GM19452 (cell line): ENCODE measurements around the gene PPIF.
A peak's percentile ranks its signal among the peaks of the same experiment; 100 is the strongest.

Experiments used
- ATAC-seq: cut with Tn5 transposase; IDR thresholded peaks from one replicate; pipeline ENCODE4 v1.9.1; 2021; ENCODE audit not compliant: unreplicated experiment

The PPIF gene

DNA sequence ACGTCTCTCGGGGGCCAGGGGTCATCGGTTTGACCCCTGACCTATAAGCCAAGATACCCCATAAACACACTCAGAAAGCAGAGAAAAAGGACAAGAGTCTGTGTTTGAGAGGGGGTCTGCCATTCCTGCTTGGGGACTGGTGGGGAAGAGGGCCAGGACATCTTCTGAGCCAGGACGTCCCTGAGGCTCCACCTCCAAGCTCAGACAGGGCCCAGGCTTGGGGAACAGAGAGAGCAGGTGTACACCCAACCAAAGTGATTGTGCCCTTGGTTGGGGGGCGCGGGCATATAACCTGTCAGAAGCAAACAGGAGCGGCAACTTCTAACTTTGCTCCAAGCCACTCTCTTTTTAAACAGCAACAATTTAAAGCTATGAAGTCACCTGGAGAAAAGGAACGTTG lies 33.9 kb upstream of the PPIF start:
- no peak for ATAC-seq

- no peak for ATAC-seq
These were observed 33.3 kb upstream of the PPIF start for GRCh38 chr10:79313911-79314439.

- no peak for ATAC-seq
These were observed 32.3 kb upstream of the PPIF start for GRCh38 chr10:79314761-79315601.

DNA sequence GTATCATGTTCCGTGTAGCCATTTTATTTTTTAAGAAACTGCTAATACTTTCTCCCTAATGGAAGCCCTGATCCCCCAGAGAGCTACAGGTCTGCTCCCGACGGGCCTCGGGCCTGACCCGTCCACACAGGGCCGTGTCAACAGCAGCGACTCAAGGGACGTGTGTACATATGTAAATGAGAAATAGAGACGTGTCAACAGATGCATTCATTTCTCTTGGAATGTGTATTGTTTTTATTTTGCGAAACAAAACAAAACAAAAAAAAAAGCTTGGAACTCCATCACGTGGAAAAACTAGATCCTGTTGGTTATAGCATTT lies 31.7 kb upstream of the PPIF start:
- no peak for ATAC-seq

GRCh38 chr10:79316671-79317431 lies 30.4 kb upstream of the PPIF start:
- peak; percentile 70 for ATAC-seq

DNA sequence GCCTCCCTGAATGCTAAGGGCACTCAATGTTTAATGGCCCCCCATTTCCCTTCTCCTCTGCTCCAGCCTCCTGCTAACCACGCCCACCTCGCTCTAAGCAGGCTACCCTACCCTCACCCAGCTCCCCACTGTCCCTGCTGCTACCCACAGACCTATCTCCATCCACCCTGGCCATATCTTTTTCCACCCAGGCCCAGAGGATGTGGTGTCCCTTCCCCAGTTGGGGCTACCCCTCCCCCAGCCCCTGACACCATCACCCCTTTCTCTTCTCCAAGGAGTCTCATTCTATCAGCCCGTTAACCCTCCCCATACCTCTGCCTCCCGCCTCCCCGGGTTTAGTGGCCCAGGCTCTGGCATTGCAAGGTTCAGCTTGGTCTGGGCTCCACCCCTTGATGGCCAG lies 28.9 kb upstream of the PPIF start:
- ATAC-seq = no peak

GRCh38 chr10:79319115-79319771 lies 28.0 kb upstream of the PPIF start:
- ATAC-seq = no peak

- no peak for ATAC-seq
These were observed 27.0 kb upstream of the PPIF start for GRCh38 chr10:79320316-79320715.

- ATAC-seq = no peak
These were observed 26.3 kb upstream of the PPIF start for GRCh38 chr10:79320820-79321493.

DNA sequence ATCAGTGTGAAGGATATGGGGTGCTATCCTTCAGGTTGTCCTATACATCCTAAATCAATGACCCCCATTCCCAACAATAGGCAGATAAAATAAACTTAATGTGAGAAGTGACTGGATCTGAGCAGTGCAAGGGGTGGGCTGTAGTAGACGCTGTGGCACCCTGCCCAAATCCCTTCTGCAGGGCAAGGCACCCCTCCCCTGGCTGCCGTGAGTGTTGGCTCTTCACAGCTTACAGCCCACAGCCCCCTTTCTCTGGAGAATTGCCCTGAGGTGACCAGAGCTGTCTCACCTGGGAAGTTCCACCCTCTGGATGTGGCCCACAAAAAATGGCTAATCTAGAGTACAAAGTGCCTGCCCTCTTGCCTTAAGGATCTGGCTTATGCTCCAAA lies 25.8 kb upstream of the PPIF start:
- no peak for ATAC-seq

- ATAC-seq = no peak
These were observed 25.3 kb upstream of the PPIF start for GRCh38 chr10:79321951-79322350.

DNA sequence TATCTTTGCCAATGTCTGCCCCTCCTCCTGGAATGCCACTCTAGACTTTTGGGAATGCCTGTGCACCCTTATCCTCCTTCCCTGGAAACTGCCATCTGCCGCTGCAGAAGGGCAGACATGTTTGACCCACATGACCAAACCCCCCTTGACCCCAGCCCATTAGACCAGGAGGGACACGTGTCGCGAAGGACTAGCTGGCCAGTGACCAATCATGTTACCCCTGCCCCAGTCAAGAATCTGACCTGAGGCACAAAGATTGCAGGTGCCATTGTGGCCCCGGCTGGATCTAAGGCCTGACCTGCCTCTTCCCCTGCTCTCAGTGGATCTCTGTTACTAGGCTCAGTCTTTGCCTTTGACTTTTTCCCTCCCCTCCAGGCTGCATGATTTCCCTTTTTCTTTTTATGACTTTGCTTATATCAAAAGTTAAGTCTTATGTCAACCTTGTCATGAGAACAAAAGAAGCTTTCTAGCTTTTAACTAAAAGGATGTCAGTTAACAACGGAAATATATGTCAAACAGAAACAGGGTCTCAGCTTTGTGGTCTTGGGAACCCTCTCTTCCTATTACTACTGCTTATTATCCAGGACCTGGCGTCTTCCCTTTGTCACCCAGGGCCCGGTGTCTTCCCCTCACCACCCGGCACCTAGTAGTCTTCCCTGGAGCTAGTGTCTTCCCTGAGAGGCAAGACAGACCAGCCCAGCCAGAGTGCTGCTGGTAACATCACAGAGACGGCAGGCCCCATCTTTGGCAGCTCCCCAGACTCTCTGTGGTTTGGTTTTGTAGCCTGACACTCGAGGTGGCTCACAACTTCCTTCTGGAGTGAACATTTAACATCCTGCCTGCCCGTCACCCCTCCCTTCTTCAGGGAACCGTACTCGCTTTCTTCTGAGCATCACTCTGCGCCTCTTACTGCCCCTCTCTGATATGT lies 24.4 kb upstream of the PPIF start:
- peak; percentile 52 for ATAC-seq

DNA sequence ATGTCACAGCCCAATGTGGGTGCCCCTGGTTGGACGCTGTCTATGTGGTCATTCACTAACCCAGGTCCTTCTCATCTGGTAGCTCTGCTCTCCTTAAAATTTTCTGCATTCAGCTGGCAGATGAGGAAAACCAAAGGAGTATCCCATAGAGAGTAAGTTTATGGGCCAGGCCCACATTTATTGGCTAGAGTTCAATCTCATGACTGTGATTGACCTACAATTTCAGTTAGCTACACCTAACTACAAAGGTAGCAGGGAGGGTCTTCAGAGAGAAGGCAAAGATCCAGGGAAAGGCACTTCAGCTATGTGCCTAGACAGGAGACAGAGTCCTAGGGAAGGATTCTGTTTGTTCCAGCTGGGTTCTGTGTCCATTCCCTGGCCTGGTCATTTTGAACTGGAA lies 23.7 kb upstream of the PPIF start:
- ATAC-seq = no peak

- ATAC-seq = no peak
These were observed 23.1 kb upstream of the PPIF start for GRCh38 chr10:79324032-79324695.

- no peak for ATAC-seq
These were observed 20.7 kb upstream of the PPIF start for GRCh38 chr10:79326361-79327089.

DNA sequence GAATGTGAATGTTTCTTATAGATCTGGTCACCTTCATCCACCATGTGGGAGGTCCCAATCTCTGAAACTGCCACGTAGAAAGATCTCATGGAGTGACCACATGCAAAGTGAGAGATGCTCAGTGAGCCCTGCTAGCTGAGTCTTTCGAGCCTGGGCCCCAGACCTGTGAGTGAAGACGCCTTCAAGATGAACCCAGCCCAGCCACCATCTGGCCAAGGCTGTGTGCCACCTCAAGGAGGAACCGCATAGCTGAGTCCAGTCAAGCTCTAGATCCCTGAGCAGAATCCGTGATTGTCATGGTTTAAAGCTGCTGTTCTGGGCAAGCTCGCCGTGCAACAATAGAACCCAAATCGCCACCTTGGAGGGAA lies 20.2 kb upstream of the PPIF start:
- ATAC-seq = peak; percentile 36

DNA sequence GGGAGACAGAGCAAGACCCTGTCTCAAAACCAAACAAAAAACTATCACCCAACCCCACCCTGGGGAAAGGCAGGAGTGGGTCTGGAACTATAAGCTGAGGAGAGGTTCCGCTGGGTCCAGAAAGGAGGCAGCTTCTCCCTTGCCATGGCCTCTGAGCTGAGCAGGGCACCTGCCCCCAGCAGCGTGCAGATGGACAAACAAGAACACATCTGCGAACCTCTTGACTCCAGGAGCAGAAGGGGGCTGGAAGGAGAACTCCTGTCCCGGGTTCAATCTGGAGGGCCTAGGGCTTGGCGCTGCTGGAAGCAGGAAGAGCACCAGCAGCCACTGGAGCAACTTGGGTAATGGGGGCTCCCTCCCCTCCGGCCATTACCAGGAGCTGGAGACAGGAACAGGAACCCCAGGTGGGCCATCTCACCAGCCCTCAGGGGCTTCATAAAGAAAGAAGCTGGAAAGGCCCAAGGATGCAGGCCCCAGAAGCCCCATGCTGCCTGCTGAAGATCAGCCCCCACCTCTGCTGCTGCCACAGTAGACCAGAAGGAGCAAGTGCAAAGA lies 19.0 kb upstream of the PPIF start:
- ATAC-seq = no peak

DNA sequence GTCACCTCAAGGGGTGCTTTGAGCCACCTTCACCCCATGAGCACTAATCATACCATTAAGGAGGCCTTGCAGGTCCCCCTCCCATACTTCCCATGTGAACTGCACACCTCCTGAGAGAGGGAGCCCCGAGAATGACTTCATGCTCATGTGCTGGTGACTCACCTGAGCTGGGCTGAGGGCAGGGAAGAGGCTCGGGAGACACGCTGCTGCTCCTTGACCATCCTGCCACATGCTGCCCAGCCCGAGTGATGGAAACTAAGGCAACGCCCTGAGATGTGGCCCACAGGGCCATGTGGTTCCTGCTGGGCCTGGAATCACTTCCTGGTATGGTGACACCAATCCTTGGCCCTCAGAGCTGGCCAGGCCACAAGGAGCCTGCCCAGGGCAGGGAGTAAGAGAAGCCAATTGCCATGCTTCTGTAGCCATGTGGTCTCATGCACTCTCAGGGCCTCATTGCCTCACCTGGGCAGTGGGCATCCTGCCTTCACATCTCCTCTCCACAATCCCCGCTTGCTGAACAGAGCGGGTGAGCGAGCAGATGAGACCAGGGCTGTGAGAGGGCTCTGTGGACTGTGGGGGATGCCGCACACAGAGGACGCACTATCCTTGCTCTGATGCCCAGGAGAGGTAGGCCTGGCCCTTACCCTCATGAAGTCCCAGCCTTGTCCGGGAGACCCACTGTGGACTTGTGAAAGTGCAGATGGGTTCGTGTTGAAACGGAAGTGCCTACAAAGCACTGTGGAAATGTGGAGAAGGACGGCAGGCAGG lies 18.3 kb upstream of the PPIF start:
- no peak for ATAC-seq
